GM18505 (cell line): ENCODE data around the gene UBL4B.

Source experiments
- ATAC-seq: cut with Tn5 transposase; IDR thresholded peaks from one replicate; pipeline ENCODE4 v1.9.1; 2021; ENCODE audit not compliant: unreplicated experiment
- POLR2A ChIP-seq: IDR thresholded peaks from 4 replicates; pipeline ENCODE4 v1.6.1; 2011; ENCODE audit warnings: borderline replicate concordance; ENCODE audit not compliant: insufficient read depth, insufficient read length; ENCODE audit errors: extremely low read depth

The UBL4B gene

GRCh38 chr1:110135666-110136065, 23.4 kb downstream of the UBL4B start:
- ATAC-seq = no peak
- TF ChIP-seq POLR2A = no peak

- TF ChIP-seq POLR2A = no peak
- no peak for ATAC-seq
Measured at GRCh38 chr1:110136911-110137310, 24.7 kb downstream of the UBL4B start.

GRCh38 chr1:110138956-110139355, 26.7 kb downstream of the UBL4B start:
- TF ChIP-seq POLR2A = no peak
- ATAC-seq = no peak

GRCh38 chr1:110144366-110144765, 32.1 kb downstream of the UBL4B start:
- TF ChIP-seq POLR2A = no peak
- no peak for ATAC-seq

- no peak for TF ChIP-seq POLR2A
- ATAC-seq = no peak
Measured at GRCh38 chr1:110148961-110149360, 36.7 kb downstream of the UBL4B start.

- ATAC-seq = no peak
- no peak for TF ChIP-seq POLR2A
Measured at GRCh38 chr1:110150330-110151174, 38.3 kb downstream of the UBL4B start, which contains the start of gene SLC6A17. Gene SLC6A17 (plus strand): TSS chr1:110150494. CDS start chr1:110166930, 16,436 bp downstream.

GRCh38 chr1:110151175-110151669, 39.0 kb downstream of the UBL4B start:
- ATAC-seq = no peak
- no peak for TF ChIP-seq POLR2A

- no peak for ATAC-seq
Measured at GRCh38 chr1:110152133-110152785, 40.0 kb downstream of the UBL4B start.

GRCh38 chr1:110153407-110153950, 41.2 kb downstream of the UBL4B start:
- ATAC-seq = no peak
- TF ChIP-seq POLR2A = no peak

More at GRCh38 chr1:110152133-110152785, 40.0 kb downstream of the UBL4B start:
- TF ChIP-seq POLR2A = no peak

GRCh38 chr1:110155878-110156522, 43.8 kb downstream of the UBL4B start:
- no peak for TF ChIP-seq POLR2A
- ATAC-seq = no peak

GRCh38 chr1:110158261-110158660, 46.0 kb downstream of the UBL4B start:
- TF ChIP-seq POLR2A = no peak
- ATAC-seq = no peak

- no peak for TF ChIP-seq POLR2A
- no peak for ATAC-seq
Measured at GRCh38 chr1:110159168-110159567, 46.9 kb downstream of the UBL4B start.

- no peak for ATAC-seq
- no peak for TF ChIP-seq POLR2A
Measured at GRCh38 chr1:110160538-110161100, 48.4 kb downstream of the UBL4B start.
